IMR-90 (cell line): ENCODE data around the gene ANKRD35. TPM values are rescaled to one million over a fixed set of nuclear protein-coding genes. Genes with fewer than 3 reads are reported as not detected.

Experiments used
- ATAC-seq: fragments of 200-7000 bp; cut with Tn5 transposase; 2 replicates; pipeline ENCODE4 v1.9.1; 2020; ENCODE audit warnings: low read depth, mild to moderate bottlenecking, moderate library complexity
- BruUV-seq: library from RNA; stranded (reverse); fragments of 400-500 nt; replicated peaks from 2 replicates; lab custom pipeline; 2021; lab: Mats Ljungman, UMichigan
- CTCF ChIA-PET: fragments of 300-600 bp; formaldehyde crosslinking; extraction: SDS; loops from one replicate; lab custom pipeline; 2021; ENCODE audit warnings: antibody characterized with exemption; lab: Yijun Ruan, JAX
- POLR2A ChIA-PET: fragments of 300-600 bp; sonication (Branson Sonifier 250); formaldehyde crosslinking; loops from one replicate; lab custom pipeline; 2022; ENCODE audit warnings: antibody characterized with exemption; ENCODE audit not compliant: unreplicated experiment; lab: Charles Lee
- DNase-seq: peaks from one replicate; pipeline ENCODE4 v3.0.0; 2013
- H2AFZ ChIP-seq: replicated peaks from 2 replicates; pipeline ENCODE3; 2013; ENCODE audit warnings: low read length, mild to moderate bottlenecking; ENCODE audit not compliant: poor library complexity
- H2AK5ac ChIP-seq: 2 replicates; pipeline ENCODE4 v1.6.1; 2013; ENCODE audit warnings: low read depth, low read length, inconsistent platforms
- H2AK9ac ChIP-seq: replicated peaks from 2 replicates; pipeline ENCODE3; 2013; ENCODE audit warnings: mild to moderate bottlenecking, low read depth, low read length, moderate library complexity; ENCODE audit not compliant: poor library complexity
- H2BK120ac ChIP-seq: 2 replicates; pipeline ENCODE4 v1.6.1; 2013; ENCODE audit warnings: low read depth, low read length, inconsistent platforms
- H2BK15ac ChIP-seq: 3 replicates; pipeline ENCODE4 v1.6.1; 2013; ENCODE audit warnings: low read depth, low read length, inconsistent platforms
- H2BK20ac ChIP-seq: 2 replicates; pipeline ENCODE4 v1.6.1; 2013; ENCODE audit warnings: low read depth, mild to moderate bottlenecking, inconsistent platforms, low read length, moderate library complexity
- H2BK5ac ChIP-seq: 2 replicates; pipeline ENCODE4 v1.6.1; 2013; ENCODE audit warnings: mild to moderate bottlenecking, low read depth, low read length, inconsistent platforms; ENCODE audit not compliant: poor library complexity, severe bottlenecking
- H3K14ac ChIP-seq: replicated peaks from 2 replicates; pipeline ENCODE4 v1.6.1; 2013; ENCODE audit warnings: low read depth, low read length, inconsistent platforms
- H3K18ac ChIP-seq: 2 replicates; pipeline ENCODE4 v1.6.1; 2013; ENCODE audit warnings: low read depth, low read length, control low read depth
- H3K23ac ChIP-seq: 2 replicates; pipeline ENCODE4 v1.6.1; 2013; ENCODE audit warnings: low read depth, low read length, inconsistent platforms
- H3K27ac ChIP-seq: 2 replicates; pipeline ENCODE4 v1.5.1; 2013; ENCODE audit warnings: mild to moderate bottlenecking, control low read depth, low read length; ENCODE audit not compliant: insufficient read depth
- H3K27me3 ChIP-seq: 2 replicates; pipeline ENCODE4 v1.6.1; 2013; ENCODE audit warnings: low read length; ENCODE audit not compliant: control insufficient read depth, insufficient read depth
- H3K36me3 ChIP-seq: 2 replicates; pipeline ENCODE4 v1.6.1; 2013; ENCODE audit warnings: low read length, mixed read lengths; ENCODE audit not compliant: control insufficient read depth, insufficient read depth
- H3K4ac ChIP-seq: 2 replicates; pipeline ENCODE4 v1.6.1; 2013; ENCODE audit warnings: low read depth, low read length, inconsistent platforms
- H3K4me1 ChIP-seq: 2 replicates; pipeline ENCODE4 v1.6.1; 2013; ENCODE audit warnings: low read length, mixed read lengths; ENCODE audit not compliant: control insufficient read depth, insufficient read depth
- H3K4me2 ChIP-seq: 2 replicates; pipeline ENCODE4 v1.6.1; 2013; ENCODE audit warnings: low read depth, mild to moderate bottlenecking, control low read depth, low read length, moderate library complexity
- H3K4me3 ChIP-seq: 2 replicates; pipeline ENCODE4 v1.5.1; 2013; ENCODE audit warnings: low read depth, mild to moderate bottlenecking, control low read depth, low read length, moderate library complexity; ENCODE audit not compliant: insufficient read depth
- H3K56ac ChIP-seq: 2 replicates; pipeline ENCODE4 v1.6.1; 2013; ENCODE audit warnings: low read length, inconsistent platforms; ENCODE audit not compliant: insufficient read depth; ENCODE audit errors: extremely low read depth
- H3K79me1 ChIP-seq, 2 experiments: 2 replicates each; pipeline ENCODE4 v1.6.1; 2013; ENCODE audit warnings: low read length in 2 of 2, inconsistent platforms in 1 of 2, low read depth in 1 of 2
- H3K9ac ChIP-seq: 2 replicates; pipeline ENCODE4 v1.6.1; 2013; ENCODE audit warnings: low read depth, low read length, control low read depth
- H3K9me1 ChIP-seq: 2 replicates; pipeline ENCODE4 v1.6.1; 2013; ENCODE audit warnings: low read length, inconsistent platforms; ENCODE audit not compliant: insufficient read depth
- H3K9me3 ChIP-seq: 2 replicates; pipeline ENCODE4 v1.6.1; 2013; ENCODE audit warnings: low read length; ENCODE audit not compliant: control insufficient read depth, insufficient read depth
- H4K20me1 ChIP-seq: 2 replicates; pipeline ENCODE4 v1.6.1; 2013; ENCODE audit warnings: low read length, inconsistent platforms; ENCODE audit not compliant: insufficient read depth
- H4K5ac ChIP-seq: 2 replicates; pipeline ENCODE4 v1.6.1; 2013; ENCODE audit warnings: mild to moderate bottlenecking, low read depth, low read length, control low read depth
- H4K8ac ChIP-seq, 2 experiments: 2 replicates each; pipeline ENCODE4 v1.6.1; 2013; ENCODE audit warnings: low read depth in 2 of 2, low read length in 2 of 2, control low read depth in 1 of 2, inconsistent platforms in 1 of 2
- H4K91ac ChIP-seq: 2 replicates; pipeline ENCODE4 v1.6.1; 2013; ENCODE audit warnings: low read depth, low read length, inconsistent platforms; ENCODE audit not compliant: insufficient read depth
- CEBPB ChIP-seq: IDR thresholded peaks from 2 replicates; pipeline ENCODE4 v1.6.1; 2012; ENCODE audit warnings: low read depth, low read length, improper control_type of control experiment
- MAZ ChIP-seq: IDR thresholded peaks from 2 replicates; pipeline ENCODE4 v1.6.1; 2012; ENCODE audit warnings: low read depth, mild to moderate bottlenecking, low read length, improper control_type of control experiment, moderate library complexity, borderline replicate concordance
- MXI1 ChIP-seq: IDR thresholded peaks from 2 replicates; pipeline ENCODE4 v1.6.1; 2012; ENCODE audit warnings: low read depth, mild to moderate bottlenecking, low read length, moderate library complexity, borderline replicate concordance
- RCOR1 ChIP-seq: IDR thresholded peaks from 2 replicates; pipeline ENCODE4 v1.6.1; 2012; ENCODE audit warnings: mild to moderate bottlenecking, low read length, improper control_type of control experiment; ENCODE audit not compliant: insufficient replicate concordance
- WGBS, 2 experiments: methylation state at CpG; one replicate each; pipeline versions ENCODE4 v1.1.5 to v1.1.7; 2013; ENCODE audit warnings: missing lambda C conversion rate in 2 of 2; ENCODE audit not compliant: insufficient read length in 1 of 2; ENCODE audit errors: extremely low coverage in 2 of 2; 5-methylcytosine and 5-hydroxymethylcytosine counted together
- dilution Hi-C: fragments of 300-500 bp; cut with HindIII; formaldehyde crosslinking; loops from one replicate; pipeline ENCODE4 v1.14.3; 2018; ENCODE audit warnings: low sequenced_read_pairs; ENCODE audit not compliant: unreplicated experiment
- in situ Hi-C: fragments of 300-500 bp; cut with MboI; formaldehyde crosslinking; loops from 3 replicates; pipeline ENCODE4 v1.14.3; 2019; ENCODE audit warnings: low sequenced_read_pairs, inconsistent platforms, mixed read lengths
- intact Hi-C: fragments of 100-400 bp; cut with micrococcal nuclease; formaldehyde crosslinking; loops from 2 replicates; pipeline ENCODE4 v1.10.0; 2022
- polyA plus RNA-seq, 3 experiments: library from polyadenylated mRNA; depleted of rRNA; stranded (reverse); fragments of >200 nt; gene quantifications; 2 replicates each; pipeline ENCODE4 v1.2.3, GENCODE V29; 2012; ENCODE audit warnings: low replicate concordance in 1 of 3
- total RNA-seq: library from RNA; depleted of rRNA; stranded (reverse); fragments of >200 nt; gene quantifications from 2 replicates; pipeline ENCODE4 v1.2.3, GENCODE V29; 2012
- TF ChIP-seq, protein P1 (sequence below): fragments of 150-350 bp; IDR thresholded peaks from 2 replicates; pipeline ENCODE4 v1.6.1; 2017; ENCODE audit warnings: mild to moderate bottlenecking, antibody characterized with exemption, low read length, low read depth

The ANKRD35 gene
- total and polyA plus RNA-seq, 2 of the 4 experiments (the other 2 are of a cell fraction), result 0.90 to 2.4 TPM

- H2BK15ac ChIP-seq, result no peak overlapping the region
- H2AK5ac ChIP-seq, result no peak overlapping the region
- no peaks in the 10 kb centered on the region for H3K36me3 ChIP-seq
- H4K20me1 ChIP-seq, result no peaks in the 10 kb centered on the region
- H3K9me3 ChIP-seq, result no peaks in the 10 kb centered on the region
- H4K91ac ChIP-seq, result no peak overlapping the region
- TF ChIP-seq MXI1 (peak; percentile 63; the same call in 1 of the 2 replicates), MAZ (no peak), CEBPB (peak; percentile 44; the same call in 1 of the 2 replicates), RCOR1 (no peak)
- TF ChIP-seq, protein P1, sequence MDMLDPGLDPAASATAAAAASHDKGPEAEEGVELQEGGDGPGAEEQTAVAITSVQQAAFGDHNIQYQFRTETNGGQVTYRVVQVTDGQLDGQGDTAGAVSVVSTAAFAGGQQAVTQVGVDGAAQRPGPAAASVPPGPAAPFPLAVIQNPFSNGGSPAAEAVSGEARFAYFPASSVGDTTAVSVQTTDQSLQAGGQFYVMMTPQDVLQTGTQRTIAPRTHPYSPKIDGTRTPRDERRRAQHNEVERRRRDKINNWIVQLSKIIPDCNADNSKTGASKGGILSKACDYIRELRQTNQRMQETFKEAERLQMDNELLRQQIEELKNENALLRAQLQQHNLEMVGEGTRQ, result peak; percentile 46; the same call in 1 of the 2 replicates
- no peak overlapping the region for H3K56ac ChIP-seq
- H2AK9ac ChIP-seq, result no peak overlapping the region
- H2BK5ac ChIP-seq, result no peak overlapping the region
- in situ Hi-C loops (no loop called here), dilution Hi-C loops (no loop called here), intact Hi-C loops (no loop called here)
- no TSS peak for BruUV-seq
- H2AFZ ChIP-seq, result no peak overlapping the region
- H2BK20ac ChIP-seq, result no peak overlapping the region
- H3K4me1 ChIP-seq, result peaks cover 1% of the 10 kb centered on the region; the same call in 1 of the 2 replicates
- H3K4me2 ChIP-seq, result no peak overlapping the region
- peak; percentile 47 for DNase-seq
- peaks cover 5% of the 10 kb centered on the region; the same call in 1 of the 2 replicates for H3K27me3 ChIP-seq
- H3K9me1 ChIP-seq, result no peaks in the 10 kb centered on the region
- H3K79me1 ChIP-seq, result no peaks in the 10 kb centered on the region
- no peak overlapping the region for H3K23ac ChIP-seq
- ChIA-PET CTCF (interaction anchor here (1.5 kb wide), 1 partner anchor 13 kb away, joined by 6 read pairs; no protein-coding TSS in a partner anchor), POLR2A (no interaction called here)
- H3K14ac ChIP-seq, result no peak overlapping the region
- no peak overlapping the region for H2BK120ac ChIP-seq
- no peak overlapping the region for H3K4me3 ChIP-seq
- ATAC-seq, result peak; percentile 72
- H4K5ac ChIP-seq, result no peak overlapping the region
- no peak overlapping the region for H3K9ac ChIP-seq
- no CpG with 5 or more reads among the region's 2 CpGs for WGBS, 2 experiments
- no peak overlapping the region for H4K8ac ChIP-seq
- no peak overlapping the region for H3K27ac ChIP-seq
- no peak overlapping the region for H3K18ac ChIP-seq
- no peak overlapping the region for H3K4ac ChIP-seq
Measured at GRCh38 chr1:145878724-145879123, 6.9 kb downstream of the ANKRD35 start.
